ENCODE results near the gene HOXC12.

HOXC12 gene

DNA sequence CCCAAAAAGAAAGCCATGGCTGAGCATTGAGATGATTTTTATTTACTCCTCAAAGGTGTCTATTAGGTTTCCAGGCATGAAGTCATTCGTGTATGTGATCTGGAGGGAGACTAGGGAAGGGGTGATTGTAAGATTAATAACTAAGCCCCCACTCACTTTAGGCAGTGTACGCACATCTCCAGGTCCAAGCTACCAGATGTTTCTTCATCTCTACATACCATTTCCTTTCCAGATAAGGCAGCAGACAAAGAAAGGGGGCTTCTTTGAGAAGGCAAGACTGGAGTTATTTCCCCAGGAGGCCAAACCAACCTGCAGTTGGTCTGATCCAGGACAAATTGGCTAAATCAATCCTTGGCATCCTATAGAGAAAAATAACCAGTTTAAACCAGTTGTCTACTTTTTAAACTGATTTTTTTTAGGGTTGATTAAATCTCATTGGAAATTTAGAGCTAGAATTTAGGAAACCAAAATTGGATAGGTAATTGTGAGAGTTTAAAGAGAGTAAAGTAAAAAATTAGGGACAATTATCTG, 12.2 kb upstream of the HOXC12 start:
- TF ChIP-seq, protein P1, sequence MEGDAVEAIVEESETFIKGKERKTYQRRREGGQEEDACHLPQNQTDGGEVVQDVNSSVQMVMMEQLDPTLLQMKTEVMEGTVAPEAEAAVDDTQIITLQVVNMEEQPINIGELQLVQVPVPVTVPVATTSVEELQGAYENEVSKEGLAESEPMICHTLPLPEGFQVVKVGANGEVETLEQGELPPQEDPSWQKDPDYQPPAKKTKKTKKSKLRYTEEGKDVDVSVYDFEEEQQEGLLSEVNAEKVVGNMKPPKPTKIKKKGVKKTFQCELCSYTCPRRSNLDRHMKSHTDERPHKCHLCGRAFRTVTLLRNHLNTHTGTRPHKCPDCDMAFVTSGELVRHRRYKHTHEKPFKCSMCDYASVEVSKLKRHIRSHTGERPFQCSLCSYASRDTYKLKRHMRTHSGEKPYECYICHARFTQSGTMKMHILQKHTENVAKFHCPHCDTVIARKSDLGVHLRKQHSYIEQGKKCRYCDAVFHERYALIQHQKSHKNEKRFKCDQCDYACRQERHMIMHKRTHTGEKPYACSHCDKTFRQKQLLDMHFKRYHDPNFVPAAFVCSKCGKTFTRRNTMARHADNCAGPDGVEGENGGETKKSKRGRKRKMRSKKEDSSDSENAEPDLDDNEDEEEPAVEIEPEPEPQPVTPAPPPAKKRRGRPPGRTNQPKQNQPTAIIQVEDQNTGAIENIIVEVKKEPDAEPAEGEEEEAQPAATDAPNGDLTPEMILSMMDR (IDR thresholded peaks at IDR 0.05; ENCODE audit: low read depth, low read length), result no peak
- no peak for DNase-seq (ENCODE audit: extremely low read depth, low read depth)

DNA sequence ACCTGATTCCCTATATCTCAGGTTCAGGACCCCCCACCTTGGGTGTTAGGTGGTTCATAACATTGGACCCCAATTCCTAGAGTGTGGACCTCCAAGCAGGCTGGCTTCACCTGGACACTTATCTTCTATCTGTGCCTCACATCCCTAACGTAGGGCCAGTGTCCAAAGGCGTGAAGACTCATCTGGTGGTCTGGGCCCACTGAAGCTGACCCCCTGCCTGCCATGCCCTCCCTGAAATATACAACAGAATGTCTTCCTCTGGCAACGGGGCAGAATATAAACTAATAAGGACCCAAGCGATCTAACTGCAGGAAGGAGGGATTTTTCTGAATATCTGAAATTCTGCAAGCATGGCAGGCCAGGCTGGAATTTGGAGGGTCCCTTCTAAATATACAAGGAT, 10.5 kb upstream of the HOXC12 start:
- no peak for DNase-seq (ENCODE audit: extremely low read depth, low read depth)
- TF ChIP-seq, protein P1 (IDR thresholded peaks at IDR 0.05; ENCODE audit: low read depth, low read length), result no peak

DNA sequence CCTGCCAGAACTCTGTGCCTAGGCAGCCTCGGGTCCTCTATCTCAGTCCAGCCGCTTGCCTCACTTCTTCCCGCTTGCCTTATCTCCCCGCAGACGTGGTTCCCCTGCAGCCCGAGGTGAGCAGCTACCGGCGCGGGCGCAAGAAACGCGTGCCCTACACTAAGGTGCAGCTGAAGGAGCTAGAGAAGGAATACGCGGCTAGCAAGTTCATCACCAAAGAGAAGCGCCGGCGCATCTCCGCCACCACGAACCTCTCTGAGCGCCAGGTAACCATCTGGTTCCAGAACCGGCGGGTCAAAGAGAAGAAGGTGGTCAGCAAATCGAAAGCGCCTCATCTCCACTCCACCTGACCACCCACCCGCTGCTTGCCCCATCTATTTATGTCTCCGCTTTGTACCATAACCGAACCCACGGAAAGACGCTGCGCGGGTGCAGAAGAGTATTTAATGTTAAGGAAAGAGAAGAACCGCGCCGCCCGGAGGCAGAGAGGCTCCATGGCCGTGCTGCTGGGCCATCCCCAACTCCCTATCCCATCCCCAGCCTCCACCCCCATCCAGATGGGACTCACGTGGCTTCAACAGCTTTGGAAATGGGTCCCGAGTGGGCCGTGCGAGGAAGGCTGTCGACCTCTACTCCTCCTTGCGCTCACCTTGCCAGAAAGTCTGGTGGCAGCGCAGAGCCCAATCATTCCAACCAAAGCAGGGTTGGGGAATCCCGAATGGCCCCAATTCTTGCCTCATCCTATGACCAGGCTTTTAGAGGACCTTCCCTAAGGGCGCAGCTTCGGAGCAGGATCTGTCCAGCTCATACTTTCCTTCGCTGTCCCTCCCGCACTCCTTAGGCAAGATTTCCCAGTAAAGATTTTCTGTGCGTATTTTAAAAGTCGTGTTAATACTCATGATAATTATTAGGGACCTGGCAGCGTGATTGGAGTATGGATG, 9.5 kb upstream of the HOXC12 start:
- TF ChIP-seq, protein P1 (IDR thresholded peaks at IDR 0.05; ENCODE audit: low read depth, low read length), result no peak
- DNase-seq (ENCODE audit: extremely low read depth, low read depth), result no peak

DNA sequence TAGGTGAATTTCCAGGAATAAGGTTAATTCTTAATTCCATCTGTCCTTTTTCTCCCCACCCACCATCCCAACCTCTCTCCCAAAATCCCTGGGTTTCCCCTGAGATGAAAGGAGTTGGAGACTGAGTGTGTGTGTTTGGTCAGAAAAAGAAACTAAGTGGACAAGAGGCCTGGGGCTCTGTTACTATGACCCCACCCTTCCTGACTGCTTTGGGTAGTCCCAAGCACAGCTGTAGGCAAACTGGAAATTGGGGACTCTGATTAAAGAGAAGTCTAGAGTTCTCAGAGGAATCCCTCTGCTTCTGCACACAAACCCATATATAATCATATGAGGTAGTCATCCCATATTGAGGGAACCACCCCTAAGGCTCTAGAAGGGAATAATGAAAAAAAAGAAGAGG, 7.0 kb upstream of the HOXC12 start:
- TF ChIP-seq, protein P1 (IDR thresholded peaks at IDR 0.05; ENCODE audit: low read depth, low read length), result no peak
- no peak for DNase-seq (ENCODE audit: extremely low read depth, low read depth)

DNA sequence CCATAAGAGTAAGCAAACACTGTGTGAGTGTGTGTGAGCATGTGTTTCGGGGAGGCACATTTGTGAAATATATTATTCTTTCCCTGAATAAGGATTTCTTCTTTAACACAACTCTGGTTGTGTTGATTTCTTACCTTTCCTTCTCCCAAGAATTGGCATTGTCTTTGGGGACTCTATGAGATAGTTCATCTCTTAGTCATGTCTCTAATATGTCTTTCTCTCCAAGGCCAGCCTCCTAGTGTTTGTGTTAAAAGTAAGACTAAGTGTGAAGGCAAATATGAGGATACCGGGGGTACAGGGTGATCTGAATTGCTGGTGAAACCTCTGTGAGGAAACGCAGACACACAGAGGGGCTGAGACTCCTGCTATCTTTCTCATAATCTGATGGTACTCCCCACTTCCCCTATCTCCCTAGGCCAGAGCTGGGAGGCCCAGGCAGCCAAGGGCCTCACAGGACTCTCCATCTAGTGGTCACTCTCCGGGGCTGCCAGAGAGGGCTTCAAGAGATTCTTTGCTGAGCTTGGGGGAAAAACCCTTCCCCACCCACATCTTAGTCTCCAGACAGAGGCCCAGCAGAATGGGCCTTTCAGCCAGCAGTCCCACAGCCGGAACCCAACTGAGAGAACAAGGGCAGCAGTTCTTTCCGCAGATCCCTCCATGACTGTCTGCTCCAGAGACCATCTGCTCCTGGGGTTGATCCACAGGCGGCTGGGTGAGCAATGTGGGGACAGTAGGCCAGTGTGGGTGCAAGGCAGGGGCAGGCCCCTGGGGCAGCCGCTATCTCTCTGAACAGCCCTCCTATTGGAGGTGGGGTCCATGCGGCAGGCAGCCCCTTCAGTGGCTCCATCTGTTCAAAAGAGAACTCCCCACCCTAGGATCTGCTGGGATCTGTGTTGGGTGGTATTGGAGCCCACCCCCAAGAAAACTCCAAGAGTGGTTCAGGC, 5.8 kb upstream of the HOXC12 start:
- TF ChIP-seq, protein P1 (IDR thresholded peaks at IDR 0.05; ENCODE audit: low read depth, low read length), result no peak
- no peak for DNase-seq (ENCODE audit: extremely low read depth, low read depth)

DNA sequence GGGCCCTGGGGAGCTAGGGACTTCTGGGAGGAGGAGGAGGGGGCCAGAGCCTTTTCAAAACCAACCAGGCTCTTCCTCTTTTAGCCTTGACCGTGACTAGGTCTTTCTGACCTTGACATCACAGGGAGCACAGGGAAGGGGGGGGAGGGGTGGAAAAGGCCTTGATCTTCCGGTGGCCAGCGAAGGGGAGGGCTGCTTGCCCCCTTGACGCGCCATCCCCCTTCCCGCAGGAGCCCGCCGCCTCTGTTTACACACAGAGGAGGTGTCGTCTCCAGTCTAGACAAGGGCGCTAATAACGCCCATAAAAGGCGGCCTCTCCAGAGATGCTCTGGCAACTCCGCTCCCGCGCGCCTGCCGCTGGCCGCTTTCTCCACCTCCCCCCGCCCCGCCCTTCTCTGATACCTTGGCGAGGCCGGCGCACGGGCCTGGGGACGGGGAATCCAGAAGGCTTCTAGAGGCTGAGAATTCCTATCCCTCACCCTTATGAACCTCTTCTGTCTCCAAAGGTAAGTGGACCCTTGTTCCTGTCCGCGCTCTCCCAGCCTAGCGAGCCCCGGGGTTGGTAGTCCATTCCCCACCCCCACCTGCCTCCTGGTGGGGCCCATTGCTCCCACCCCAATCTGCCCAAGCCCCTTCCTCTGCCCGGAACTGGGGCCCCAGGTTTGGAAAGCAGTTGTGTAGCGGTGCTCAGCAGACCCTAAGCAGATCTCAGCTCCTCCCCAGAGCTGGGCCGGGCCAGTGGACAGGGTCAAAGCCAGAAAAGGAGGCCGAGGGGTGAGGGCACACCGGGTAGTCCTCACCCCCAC, 4.9 kb upstream of the HOXC12 start:
- TF ChIP-seq, protein P1 (IDR thresholded peaks at IDR 0.05; ENCODE audit: low read depth, low read length), result no peak
- no peak for DNase-seq (ENCODE audit: extremely low read depth, low read depth)
